Gastrocnemius medialis (tissue), 4 donors: ENCODE measurements around the gene KCNJ15. TPM values are rescaled to one million over a fixed set of nuclear protein-coding genes. Genes with fewer than 3 reads are reported as not detected.

Source experiments
- ATAC-seq, 2 donors: fragments of 150-250 bp; one replicate each; pipeline ENCODE4 v1.9.1; 2016
- DNase-seq, 2 donors: peaks; one replicate each; pipeline ENCODE4 v3.0.0-alpha.2; 2019
- H3K27ac ChIP-seq, 4 donors: fragments of 200-600 bp; sonication (generic); 1 replicate in 1 of 4; 2 replicates in 3 of 4; pipeline ENCODE4 v1.5.1; 2016 to 2018; ENCODE audit warnings: mild to moderate bottlenecking in 2 of 4, moderate library complexity in 1 of 4
- H3K27me3 ChIP-seq, 3 donors: fragments of 200-600 bp; sonication (generic) in 2 of 3; 1 replicate in 1 of 3; 2 replicates in 2 of 3; pipeline versions ENCODE4 v1.5.1 to v1.6.0; 2016 to 2019; ENCODE audit warnings: mild to moderate bottlenecking in 1 of 3, moderate library complexity in 1 of 3
- H3K36me3 ChIP-seq, 2 donors: fragments of 200-600 bp; sonication (generic) in 1 of 2; one replicate each; pipeline ENCODE4 v1.5.1; 2017 to 2018
- H3K4me1 ChIP-seq, 2 donors: fragments of 200-600 bp; sonication (generic) in 1 of 2; one replicate each; pipeline ENCODE4 v1.5.1; 2016 to 2017; ENCODE audit warnings: mild to moderate bottlenecking in 2 of 2
- H3K4me3 ChIP-seq, 4 donors: fragments of 200-600 bp; sonication (generic) in 3 of 4; 1 replicate in 1 of 4; 2 replicates in 3 of 4; pipeline ENCODE4 v1.5.1; 2016 to 2019; ENCODE audit warnings: mild to moderate bottlenecking in 2 of 4
- H3K9me3 ChIP-seq, 3 donors: fragments of 200-600 bp; sonication (generic) in 2 of 3; 1 replicate in 1 of 3; 2 replicates in 2 of 3; pipeline ENCODE4 v1.5.1; 2016 to 2019
- POLR2A ChIP-seq, 2 donors: fragments of 450-650 bp; IDR thresholded peaks; one replicate each; pipeline ENCODE4 v1.6.1; 2017; ENCODE audit warnings: antibody characterized with exemption in 2 of 2, mild to moderate bottlenecking in 2 of 2, moderate library complexity in 2 of 2
- in situ Hi-C, 4 donors: fragments of 200-750 bp; cut with MboI; loops; one replicate each; pipeline versions ENCODE4 v1.15.0 to v1.8.0; 2017; ENCODE audit warnings: low sequenced_read_pairs in 4 of 4
- intact Hi-C: fragments of 100-400 bp; cut with DNase I; formaldehyde crosslinking; loops from one replicate; pipeline ENCODE4 v1.15.1; 2023; ENCODE audit warnings: low total_unique reads
- total RNA-seq, 4 donors: library from RNA; depleted of rRNA; stranded (reverse); fragments of >200 nt; gene quantifications; one replicate each; pipeline versions ENCODE4 v1.1.0 to v1.2.3, GENCODE V29; 2016
- TF ChIP-seq, protein P1 (sequence below), 5 experiments: fragments of 450-650 bp in 3 of 5; fragments of 200-600 bp in 2 of 5; sonication (generic) in 2 of 5; IDR thresholded peaks in 4 of 5; conservative IDR thresholded peaks in 1 of 5; 1 replicate in 4 of 5; 2 replicates in 1 of 5; pipeline ENCODE4 v1.5.1; 2016 to 2019; ENCODE audit warnings: antibody characterized with exemption in 5 of 5, mild to moderate bottlenecking in 3 of 5, moderate library complexity in 3 of 5

The KCNJ15 gene
- total RNA-seq, 4 donors from 2014 or later = 0.24 to 1.5 (median 0.37) TPM

DNA sequence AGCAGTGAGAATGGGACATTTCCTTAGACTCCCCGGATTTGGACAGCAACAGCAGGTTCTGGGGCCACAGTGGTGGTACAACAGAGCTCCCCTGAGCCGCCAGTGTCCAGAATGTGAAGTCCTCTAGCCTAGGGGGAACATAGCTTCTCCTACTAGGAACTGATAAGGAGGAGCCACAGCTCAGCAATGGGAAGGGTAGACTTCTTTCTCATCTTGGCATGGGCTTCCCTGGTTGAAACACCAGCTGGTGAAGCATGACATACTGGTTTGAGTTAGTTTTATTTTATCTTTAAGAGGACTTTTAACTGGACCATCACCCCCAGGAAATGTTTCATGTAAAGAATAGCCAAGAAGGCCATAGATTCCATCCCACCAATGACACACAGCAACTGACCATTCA is 68.4 kb downstream of the KCNJ15 start:
- no peaks in the 10 kb centered on the region for H3K4me1 ChIP-seq
- no peaks in the 10 kb centered on the region for H3K27me3 ChIP-seq
- H3K36me3 ChIP-seq = no peaks in the 10 kb centered on the region
- ATAC-seq (no peak), DNase-seq (no peak)
- intact Hi-C loops = no loop called here
- no peak for TF ChIP-seq POLR2A (IDR thresholded peaks at IDR 0.05)
- TF ChIP-seq, protein P1, sequence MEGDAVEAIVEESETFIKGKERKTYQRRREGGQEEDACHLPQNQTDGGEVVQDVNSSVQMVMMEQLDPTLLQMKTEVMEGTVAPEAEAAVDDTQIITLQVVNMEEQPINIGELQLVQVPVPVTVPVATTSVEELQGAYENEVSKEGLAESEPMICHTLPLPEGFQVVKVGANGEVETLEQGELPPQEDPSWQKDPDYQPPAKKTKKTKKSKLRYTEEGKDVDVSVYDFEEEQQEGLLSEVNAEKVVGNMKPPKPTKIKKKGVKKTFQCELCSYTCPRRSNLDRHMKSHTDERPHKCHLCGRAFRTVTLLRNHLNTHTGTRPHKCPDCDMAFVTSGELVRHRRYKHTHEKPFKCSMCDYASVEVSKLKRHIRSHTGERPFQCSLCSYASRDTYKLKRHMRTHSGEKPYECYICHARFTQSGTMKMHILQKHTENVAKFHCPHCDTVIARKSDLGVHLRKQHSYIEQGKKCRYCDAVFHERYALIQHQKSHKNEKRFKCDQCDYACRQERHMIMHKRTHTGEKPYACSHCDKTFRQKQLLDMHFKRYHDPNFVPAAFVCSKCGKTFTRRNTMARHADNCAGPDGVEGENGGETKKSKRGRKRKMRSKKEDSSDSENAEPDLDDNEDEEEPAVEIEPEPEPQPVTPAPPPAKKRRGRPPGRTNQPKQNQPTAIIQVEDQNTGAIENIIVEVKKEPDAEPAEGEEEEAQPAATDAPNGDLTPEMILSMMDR (IDR thresholded peaks at IDR 0.05 in 4 of 5, conservative IDR thresholded peaks at IDR 0.05 in 1 of 5) = no peak
- H3K27ac ChIP-seq = no peak overlapping the region
- in situ Hi-C loops = no loop called here
- no peaks in the 10 kb centered on the region for H3K9me3 ChIP-seq
- no peak overlapping the region for H3K4me3 ChIP-seq

DNA sequence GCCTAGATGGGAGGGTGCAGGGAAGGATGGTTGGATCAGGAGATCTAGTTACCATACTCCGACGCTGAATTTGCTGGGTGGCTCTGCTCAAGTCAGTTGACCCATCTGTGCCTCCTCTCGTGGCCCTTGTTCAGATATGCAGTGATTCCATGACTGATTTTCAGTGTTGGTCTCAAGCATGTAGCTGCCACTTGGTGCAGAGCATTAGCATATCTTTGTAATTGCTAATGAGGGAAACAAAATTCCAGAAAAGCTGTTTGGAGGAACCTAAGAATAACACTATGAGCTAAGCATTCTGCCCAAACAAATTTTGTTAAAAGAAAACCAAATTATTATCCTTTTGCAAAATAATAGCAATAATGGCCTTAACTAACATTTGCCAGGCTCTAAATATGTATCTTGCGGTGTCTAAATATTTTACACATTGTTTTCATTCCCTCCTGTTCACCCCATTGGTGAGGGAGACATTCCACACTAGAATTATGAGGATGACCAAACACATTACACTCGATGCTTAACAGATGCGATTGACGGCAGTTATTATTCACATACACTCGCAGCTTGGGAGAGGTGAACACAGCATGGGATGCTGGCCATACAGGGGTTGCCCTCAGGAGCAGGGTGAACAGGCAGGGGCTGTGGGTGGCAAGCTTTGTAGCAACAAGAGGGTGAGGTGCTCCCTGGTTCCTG is 69.1 kb downstream of the KCNJ15 start:
- no peak for DNase-seq
- H3K9me3 ChIP-seq = no peaks in the 10 kb centered on the region
- H3K4me1 ChIP-seq = no peaks in the 10 kb centered on the region
- no peaks in the 10 kb centered on the region for H3K27me3 ChIP-seq
- TF ChIP-seq, protein P1 (IDR thresholded peaks at IDR 0.05 in 4 of 5, conservative IDR thresholded peaks at IDR 0.05 in 1 of 5) = no peak
- TF ChIP-seq POLR2A (IDR thresholded peaks at IDR 0.05) = no peak
- H3K36me3 ChIP-seq = no peaks in the 10 kb centered on the region
- in situ Hi-C loops (no loop called here), intact Hi-C loops (no loop called here)
- no peak overlapping the region for H3K27ac ChIP-seq
- ATAC-seq = no peak
- no peak overlapping the region for H3K4me3 ChIP-seq

DNA sequence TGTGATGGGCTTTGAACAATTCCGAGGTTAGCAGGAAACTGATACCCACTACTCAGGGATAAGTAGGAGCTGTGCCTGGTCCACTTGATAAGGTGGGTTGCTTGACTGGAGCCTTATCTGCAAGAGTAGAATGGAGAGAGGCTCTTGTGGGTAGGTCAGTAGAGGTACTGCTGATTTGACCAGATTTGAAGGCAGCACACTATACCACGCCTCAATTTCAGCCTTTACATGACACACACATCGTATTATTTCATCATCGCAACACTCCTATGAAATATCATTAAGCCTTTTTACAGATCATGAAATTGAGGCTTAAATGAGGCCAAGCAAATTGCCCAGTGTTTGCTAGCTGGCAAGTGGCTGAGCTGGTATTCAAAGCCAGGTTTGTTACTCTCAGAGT is 69.6 kb downstream of the KCNJ15 start:
- DNase-seq (no peak), ATAC-seq (no peak)
- in situ Hi-C loops = no loop called here

DNA sequence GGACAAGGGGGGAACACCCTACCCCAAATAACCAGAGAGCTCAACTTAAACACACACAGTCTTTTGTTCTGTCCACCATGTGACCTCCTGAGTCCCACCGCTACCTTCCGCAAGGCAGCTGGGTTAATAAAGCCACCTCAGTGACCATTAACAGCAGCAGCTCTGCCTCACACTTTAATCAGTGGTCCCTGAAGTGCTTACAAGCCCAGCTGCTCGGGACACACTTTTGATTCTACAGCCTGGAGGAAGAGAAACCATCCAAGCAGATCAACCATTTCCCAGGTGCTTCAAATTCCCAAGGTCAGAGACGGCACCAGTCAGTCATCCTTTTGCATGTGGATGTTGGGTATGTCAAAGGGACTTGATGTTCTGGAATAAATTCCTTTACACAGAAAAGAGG is 70.1 kb downstream of the KCNJ15 start:
- Histone ChIP-seq H3K36me3 (no peaks in the 10 kb centered on the region), H3K4me3 (no peak overlapping the region), H3K4me1 (no peaks in the 10 kb centered on the region), H3K9me3 (no peaks in the 10 kb centered on the region), H3K27ac (no peak overlapping the region), H3K27me3 (no peaks in the 10 kb centered on the region)
- in situ Hi-C loops = no loop called here
- TF ChIP-seq, protein P1 (IDR thresholded peaks at IDR 0.05 in 4 of 5, conservative IDR thresholded peaks at IDR 0.05 in 1 of 5) = no peak
- no peak for TF ChIP-seq POLR2A (IDR thresholded peaks at IDR 0.05)
- intact Hi-C loops = no loop called here
- DNase-seq = no peak
- no peak for ATAC-seq

More for the DNA sequence above, 69.6 kb downstream of the KCNJ15 start:
- no peaks in the 10 kb centered on the region for H3K9me3 ChIP-seq
- intact Hi-C loops = no loop called here
- H3K27ac ChIP-seq = no peak overlapping the region
- H3K27me3 ChIP-seq = no peaks in the 10 kb centered on the region
- H3K4me1 ChIP-seq = no peaks in the 10 kb centered on the region
- TF ChIP-seq, protein P1 (IDR thresholded peaks at IDR 0.05 in 4 of 5, conservative IDR thresholded peaks at IDR 0.05 in 1 of 5) = no peak
- no peak for TF ChIP-seq POLR2A (IDR thresholded peaks at IDR 0.05)
- no peak overlapping the region for H3K4me3 ChIP-seq
- H3K36me3 ChIP-seq = no peaks in the 10 kb centered on the region

DNA sequence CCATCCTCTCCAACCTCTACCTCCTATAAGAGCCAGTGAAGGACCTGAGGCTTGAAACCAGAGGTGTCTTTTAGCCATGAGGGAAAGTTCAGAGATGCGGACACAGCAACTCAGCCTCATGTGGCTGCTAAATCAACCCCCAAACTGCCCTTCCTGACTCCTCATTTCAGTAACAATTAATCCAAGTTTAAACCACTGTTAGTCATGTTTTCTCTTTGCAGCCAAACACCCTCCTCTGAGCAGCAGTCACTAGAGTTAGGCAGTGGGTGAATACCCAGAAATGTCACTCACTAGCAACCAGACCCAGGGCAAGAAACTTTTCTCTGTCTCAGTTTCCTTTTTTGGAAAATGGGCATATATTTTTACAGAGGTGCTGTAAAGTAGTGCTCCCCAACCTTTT is 71.2 kb downstream of the KCNJ15 start:
- no peak for TF ChIP-seq POLR2A (IDR thresholded peaks at IDR 0.05)
- TF ChIP-seq, protein P1 (IDR thresholded peaks at IDR 0.05 in 4 of 5, conservative IDR thresholded peaks at IDR 0.05 in 1 of 5) = no peak
- no peaks in the 10 kb centered on the region for H3K4me1 ChIP-seq
- no peak for DNase-seq
- intact Hi-C loops (no loop called here), in situ Hi-C loops (no loop called here)
- no peak overlapping the region for H3K27ac ChIP-seq
- H3K9me3 ChIP-seq = no peaks in the 10 kb centered on the region
- no peak for ATAC-seq
- no peaks in the 10 kb centered on the region for H3K27me3 ChIP-seq
- H3K36me3 ChIP-seq = no peaks in the 10 kb centered on the region
- no peak overlapping the region for H3K4me3 ChIP-seq
